GM18861 (cell line): Measurements from ENCODE around the gene FUT7.

Experiments
- ATAC-seq: cut with Tn5 transposase; IDR thresholded peaks from one replicate; pipeline ENCODE4 v1.9.1; 2021; ENCODE audit not compliant: unreplicated experiment

Gene FUT7

DNA sequence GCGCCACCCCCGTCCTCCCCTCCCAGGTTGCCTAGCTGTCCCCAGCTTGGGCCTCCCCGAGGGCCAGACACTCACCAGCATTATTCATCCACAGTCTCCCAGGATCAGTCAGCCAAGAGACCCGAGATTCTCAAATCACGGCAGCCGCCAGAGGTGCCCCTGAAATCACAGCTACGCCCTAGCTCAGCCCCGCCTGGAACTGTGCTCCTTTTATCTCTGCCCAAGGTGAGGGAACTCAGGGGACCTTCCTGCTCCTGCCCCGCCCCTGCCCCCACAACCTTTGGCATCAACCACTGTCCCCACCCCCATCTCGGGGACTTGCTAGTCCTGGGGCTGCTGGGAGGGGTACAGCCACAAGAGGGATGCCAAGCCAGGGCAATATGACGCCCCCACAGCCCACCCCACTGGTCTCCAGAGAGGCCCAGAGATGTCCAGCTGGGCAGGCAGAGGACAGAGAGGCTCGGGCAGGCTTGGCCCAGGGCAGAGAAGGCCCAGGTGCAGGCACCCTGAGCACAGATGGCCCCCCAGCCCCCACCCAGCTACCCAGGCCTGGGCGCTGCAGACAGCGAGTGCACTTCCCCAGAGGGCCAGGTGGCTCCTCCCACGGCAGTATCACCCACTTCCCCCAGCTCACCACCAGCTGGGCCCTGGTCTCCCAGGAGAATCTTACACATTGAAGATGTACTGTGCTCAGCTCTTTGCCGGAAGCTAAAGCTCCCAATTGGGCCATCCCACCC, at the start of gene FUT7:
Gene FUT7 (minus strand): TSS at position 185 of the 737 bp plus-strand sequence. CDS start 97 bp downstream, at position 88.
- no peak for ATAC-seq

GRCh38 chr9:137080260-137081122, 48.6 kb upstream of the FUT7 start:
- ATAC-seq: no peak

- ATAC-seq: no peak
Observed at GRCh38 chr9:137079401-137079787, 47.5 kb upstream of the FUT7 start.

DNA sequence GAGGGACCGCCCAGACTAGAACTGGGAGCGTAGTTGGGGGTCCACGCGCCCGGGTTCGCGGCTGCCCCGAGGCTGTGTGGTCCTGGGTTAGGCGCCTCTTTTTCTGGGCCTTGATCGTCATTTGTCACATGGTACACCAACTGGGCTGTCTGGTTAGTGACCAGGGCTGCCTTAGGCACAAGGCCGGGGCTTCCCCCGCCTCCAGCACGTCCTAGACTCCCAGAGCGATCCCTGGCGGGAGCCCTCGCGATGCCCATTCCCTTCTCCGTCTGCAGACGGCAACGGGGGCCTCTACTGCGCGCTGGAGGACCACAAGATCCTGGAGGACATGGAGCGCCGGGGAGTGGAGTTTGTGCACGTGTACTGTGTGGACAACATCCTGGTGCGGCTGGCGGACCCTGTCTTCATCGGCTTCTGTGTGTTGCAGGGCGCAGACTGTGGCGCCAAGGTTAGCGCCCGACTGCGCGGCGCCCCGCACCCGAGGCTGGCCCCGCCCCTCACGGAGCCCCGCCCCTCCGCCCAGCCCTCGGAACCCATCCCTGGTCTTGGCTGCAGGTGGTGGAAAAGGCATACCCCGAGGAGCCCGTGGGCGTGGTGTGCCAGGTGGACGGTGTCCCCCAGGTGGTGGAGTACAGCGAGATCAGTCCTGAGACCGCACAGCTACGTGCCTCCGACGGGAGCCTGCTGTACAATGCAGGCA, 47.0 kb upstream of the FUT7 start:
- ATAC-seq: no peak

- no peak for ATAC-seq
Observed at GRCh38 chr9:137077758-137078693, 46.1 kb upstream of the FUT7 start.

DNA sequence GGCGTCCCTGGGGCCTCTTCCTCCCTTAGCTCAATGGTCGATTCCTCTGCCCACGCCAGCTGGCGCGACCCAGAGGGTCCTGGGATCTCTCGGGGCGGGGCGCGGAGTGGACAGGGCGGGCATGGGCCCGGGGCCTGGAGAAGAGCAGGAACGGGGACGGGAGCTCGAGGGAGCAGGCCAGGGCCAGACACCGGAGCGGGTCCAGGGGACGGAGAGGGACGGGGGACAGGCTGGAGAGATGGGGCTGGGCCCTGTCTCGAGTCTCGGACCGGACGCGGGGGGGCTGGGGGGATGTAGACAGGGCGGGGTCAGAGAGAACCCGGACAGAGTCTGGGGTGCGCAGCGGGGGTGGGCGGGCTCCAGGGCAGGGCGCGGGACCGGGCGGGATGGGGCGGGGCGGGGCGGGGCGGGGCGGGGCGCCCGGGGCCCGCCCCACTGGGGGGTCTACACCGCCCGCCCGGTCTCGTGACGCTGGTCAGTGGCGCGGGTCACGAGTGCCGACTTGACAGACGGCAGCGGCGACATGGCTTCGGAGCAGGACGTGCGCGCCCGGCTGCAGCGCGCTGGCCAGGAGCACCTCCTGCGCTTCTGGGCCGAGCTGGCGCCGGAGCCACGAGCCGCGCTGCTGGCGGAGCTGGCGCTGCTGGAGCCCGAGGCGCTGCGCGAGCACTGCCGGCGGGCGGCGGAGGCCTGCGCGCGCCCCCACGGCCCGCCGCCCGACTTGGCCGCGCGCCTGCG, 45.3 kb upstream of the FUT7 start, which contains the start of gene UAP1L1:
Gene UAP1L1 (plus strand): TSS at position 508 of the 738 bp plus-strand sequence. CDS start 16 bp downstream, at position 524.
- peak; percentile 44 for ATAC-seq

- no peak for ATAC-seq
Observed at GRCh38 chr9:137076636-137077009, 44.7 kb upstream of the FUT7 start.

GRCh38 chr9:137075275-137075775, 43.4 kb upstream of the FUT7 start:
- ATAC-seq: no peak

DNA sequence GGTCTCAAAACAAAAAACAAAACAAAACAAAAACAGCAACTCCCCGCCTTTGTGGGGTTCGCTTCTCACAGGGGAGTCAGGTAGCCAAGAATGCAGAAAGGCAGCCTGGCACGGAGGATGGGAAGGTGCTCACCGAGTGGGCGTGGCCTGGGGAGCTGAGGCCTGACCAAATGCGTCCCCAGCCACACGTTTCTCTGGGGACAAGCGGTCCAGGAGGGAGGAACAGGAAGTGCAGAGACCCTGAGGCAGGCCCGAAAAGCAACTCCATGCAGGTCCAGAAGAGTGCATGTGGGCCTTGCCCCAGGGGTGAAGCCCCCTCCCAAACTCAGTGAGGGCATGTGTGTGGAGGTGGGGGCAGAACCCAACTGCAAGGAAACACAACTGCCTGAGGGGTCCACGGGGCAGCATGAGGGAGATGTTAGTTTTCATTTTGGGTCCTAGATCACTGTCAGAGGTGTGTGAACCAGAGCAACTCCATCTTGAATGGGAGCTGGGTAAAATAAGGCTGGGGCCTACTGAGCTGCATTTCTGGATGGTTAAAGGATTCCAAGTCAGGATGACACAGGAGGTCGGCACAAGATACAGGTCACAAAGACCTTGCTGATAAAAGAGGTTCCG, 42.9 kb upstream of the FUT7 start:
- no peak for ATAC-seq

DNA sequence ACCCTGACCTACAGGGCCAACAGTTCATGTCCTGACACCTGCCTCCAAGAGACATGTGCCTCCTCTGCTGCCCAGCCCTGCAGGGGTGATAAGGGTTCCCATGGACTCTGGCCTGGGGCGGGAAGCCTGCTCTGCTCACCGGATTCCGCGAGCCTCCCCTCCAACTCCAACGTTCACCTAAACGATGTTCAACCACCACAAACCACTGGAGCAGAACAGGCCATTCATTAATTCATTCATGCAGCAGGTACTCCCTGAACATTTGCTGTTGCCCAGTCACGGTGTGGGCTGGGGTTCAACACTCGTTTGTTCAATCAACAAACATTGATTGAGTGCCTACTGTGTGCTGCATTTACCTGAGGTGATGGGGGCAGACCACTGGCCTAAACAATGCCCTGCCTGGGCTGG, 42.1 kb upstream of the FUT7 start:
- ATAC-seq: no peak

- ATAC-seq: no peak
Observed at GRCh38 chr9:137071282-137071681, 39.4 kb upstream of the FUT7 start.

DNA sequence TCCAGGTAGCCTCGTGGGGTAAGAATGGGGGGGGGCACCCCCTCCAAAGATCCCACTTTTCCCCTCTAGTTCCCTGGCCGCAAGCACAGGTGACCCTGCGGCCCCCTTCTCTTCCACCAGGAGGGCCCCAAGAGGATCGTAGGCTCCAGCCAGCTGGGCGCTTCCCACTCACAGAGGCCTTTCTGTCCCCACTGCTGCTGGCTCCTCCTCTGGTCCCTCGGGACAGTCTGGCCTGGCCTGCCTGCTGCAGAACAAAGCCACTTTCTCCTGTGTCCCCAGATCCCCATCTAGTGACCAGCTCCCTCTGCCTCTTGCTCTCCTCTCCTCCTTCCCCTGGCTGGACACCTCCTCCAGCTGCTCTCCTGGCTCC, 39.0 kb upstream of the FUT7 start:
- ATAC-seq: peak; percentile 4

- peak; percentile 46 for ATAC-seq
Observed at GRCh38 chr9:137070201-137070905, 38.5 kb upstream of the FUT7 start, which contains the start of gene SAPCD2. TSS of gene SAPCD2 (minus strand) at chr9:137070557. CDS start at chr9:137070460, 97 bp downstream.

DNA sequence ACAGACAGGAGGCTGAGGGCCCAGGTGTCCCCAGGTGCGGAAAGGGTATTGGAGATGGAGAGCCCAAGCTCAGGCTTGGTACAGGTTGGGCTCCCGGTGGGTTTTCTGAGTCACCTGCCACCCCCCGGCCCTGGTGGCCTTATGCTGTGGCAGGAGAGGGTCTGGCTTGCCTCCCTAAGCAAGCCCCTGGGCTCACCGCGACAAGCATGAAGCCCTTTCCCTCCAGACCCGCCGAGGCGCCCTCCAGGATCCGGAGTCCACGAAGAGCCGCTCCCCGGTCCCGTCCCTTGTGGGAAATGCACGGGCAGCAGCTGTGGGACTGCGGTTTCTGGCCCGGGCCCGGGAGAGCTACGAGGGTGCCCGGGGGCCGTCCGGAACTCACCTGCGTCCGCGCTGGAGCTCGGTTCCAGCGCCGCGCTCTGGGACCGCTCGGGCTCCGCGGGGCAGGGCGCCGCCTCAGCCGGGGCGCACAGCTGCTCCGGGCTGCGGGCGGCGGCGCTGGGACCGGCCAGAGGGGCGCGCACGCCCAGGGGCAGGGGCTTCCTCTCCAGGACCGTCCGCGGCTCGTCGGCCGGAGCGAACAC, 37.7 kb upstream of the FUT7 start:
- no peak for ATAC-seq

GRCh38 chr9:137068539-137069507, 36.9 kb upstream of the FUT7 start:
- ATAC-seq: no peak

DNA sequence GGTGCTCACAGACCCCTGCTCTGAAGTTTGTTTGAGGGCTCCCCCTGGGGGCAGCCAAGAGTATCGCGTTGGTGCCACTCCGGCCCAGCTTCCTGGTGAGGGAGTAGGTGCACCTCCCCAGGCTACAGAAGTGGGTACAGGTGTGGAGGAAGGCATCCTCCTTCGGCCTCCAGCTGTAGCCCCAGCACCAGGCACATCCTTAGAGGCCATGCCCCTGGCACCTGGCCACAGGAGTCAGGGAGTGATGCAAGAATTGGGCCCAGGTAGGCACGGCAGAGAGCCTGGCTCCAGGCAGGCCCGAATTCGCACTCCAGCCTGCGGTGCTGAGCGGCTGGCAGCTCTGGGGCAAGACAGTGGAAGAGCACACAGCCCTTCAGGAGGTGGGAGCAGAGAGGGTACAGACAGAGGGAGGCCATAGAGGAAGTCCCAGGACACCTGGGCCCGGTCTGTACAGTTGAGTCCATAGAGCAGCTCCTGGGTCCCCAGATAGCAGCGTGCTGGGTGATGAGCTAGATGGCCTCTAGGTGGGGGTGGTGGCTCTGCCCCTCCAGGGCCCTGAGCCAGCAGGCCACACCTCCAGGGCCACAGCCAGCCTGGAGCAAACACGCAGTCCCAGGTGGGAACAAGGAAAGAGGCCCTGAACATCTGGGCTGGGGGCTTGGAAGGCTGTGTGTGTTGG, 36.1 kb upstream of the FUT7 start:
- no peak for ATAC-seq
